ENCODE measurements around the gene ADPRM.
A peak's percentile ranks its signal among the peaks of the same experiment; 100 is the strongest.
"Not testable (repeated sequence)": the region's sequence is repeated elsewhere in the genome, so short reads cannot be mapped to it uniquely, and the experiment has no call there.

Gene ADPRM

GRCh38 chr17:10730247-10730646 is 32.9 kb downstream of the ADPRM start:
- not testable (repeated sequence) for H2BK15ac ChIP-seq (replicated peaks; ENCODE audit: low read depth); H3K18ac ChIP-seq (ENCODE audit: low read length); H3K79me1 ChIP-seq (ENCODE audit: low read length); H4K5ac ChIP-seq (ENCODE audit: low read length); H3K4me1 ChIP-seq (ENCODE audit: control insufficient read depth, low read depth, low read length); H3K23ac ChIP-seq (ENCODE audit: low read length); H3K36me3 ChIP-seq (ENCODE audit: control insufficient read depth, insufficient read depth, low read length); H3K4ac ChIP-seq (ENCODE audit: low read depth, low read length); H3K79me2 ChIP-seq (ENCODE audit: control insufficient read depth, insufficient read depth, low read length); H2BK5ac ChIP-seq (ENCODE audit: low read length); H3K27ac ChIP-seq (ENCODE audit: low read depth, low read length); DNase-seq; H3K27me3 ChIP-seq (ENCODE audit: insufficient read depth, low read length, poor library complexity); H3K4me3 ChIP-seq (ENCODE audit: low read length); H2BK120ac ChIP-seq (ENCODE audit: low read depth, low read length); H2AK5ac ChIP-seq (ENCODE audit: low read length); H4K8ac ChIP-seq (ENCODE audit: low read depth, low read length); H3K4me2 ChIP-seq (ENCODE audit: low read length)
- WGBS (ENCODE audit: extremely low coverage, insufficient coverage, low lambda C conversion rate) = no CpG with 5 or more reads among the region's 15 CpGs
- Histone ChIP-seq H3K9ac (ENCODE audit: low read length) (peak overlapping the region; percentile 68), H3K56ac (ENCODE audit: low read length) (peak overlapping the region; percentile 86)

- Histone ChIP-seq H3K23ac (ENCODE audit: low read length) (no peak overlapping the region), H4K5ac (ENCODE audit: low read length) (no peak overlapping the region)
Observed at GRCh38 chr17:10731408-10731879, 34.0 kb downstream of the ADPRM start.

GRCh38 chr17:10732121-10732520 is 34.7 kb downstream of the ADPRM start:
- H3K4ac ChIP-seq (ENCODE audit: low read depth, low read length); H3K9ac ChIP-seq (ENCODE audit: low read length); H3K79me2 ChIP-seq (ENCODE audit: control insufficient read depth, insufficient read depth, low read length); H3K4me3 ChIP-seq (ENCODE audit: low read length); H3K18ac ChIP-seq (ENCODE audit: low read length); H3K27me3 ChIP-seq (ENCODE audit: insufficient read depth, low read length, poor library complexity); H2BK5ac ChIP-seq (ENCODE audit: low read length); H3K4me2 ChIP-seq (ENCODE audit: low read length); H3K27ac ChIP-seq (ENCODE audit: low read depth, low read length); H2BK15ac ChIP-seq (replicated peaks; ENCODE audit: low read depth); H4K8ac ChIP-seq (ENCODE audit: low read depth, low read length); H3K4me1 ChIP-seq (ENCODE audit: control insufficient read depth, low read depth, low read length); H4K5ac ChIP-seq (ENCODE audit: low read length); H3K79me1 ChIP-seq (ENCODE audit: low read length); H2BK120ac ChIP-seq (ENCODE audit: low read depth, low read length); H3K23ac ChIP-seq (ENCODE audit: low read length); H3K56ac ChIP-seq (ENCODE audit: low read length); H3K36me3 ChIP-seq (ENCODE audit: control insufficient read depth, insufficient read depth, low read length); DNase-seq; H2AK5ac ChIP-seq (ENCODE audit: low read length): not testable (repeated sequence)
- WGBS (ENCODE audit: extremely low coverage, insufficient coverage, low lambda C conversion rate) = no CpG with 5 or more reads among the region's 6 CpGs

More at GRCh38 chr17:10731408-10731879, 34.0 kb downstream of the ADPRM start:
- H3K79me2 ChIP-seq (ENCODE audit: control insufficient read depth, insufficient read depth, low read length) = no peaks in the 10 kb centered on the region
- no peak overlapping the region for H2BK5ac ChIP-seq (ENCODE audit: low read length)
- H3K36me3 ChIP-seq (ENCODE audit: control insufficient read depth, insufficient read depth, low read length) = no peaks in the 10 kb centered on the region
- peak overlapping the region; percentile 8 for H3K18ac ChIP-seq (ENCODE audit: low read length)
- H2AK5ac ChIP-seq (ENCODE audit: low read length) = no peak overlapping the region
- no CpG with 5 or more reads among the region's 6 CpGs for WGBS (ENCODE audit: extremely low coverage, insufficient coverage, low lambda C conversion rate)
- H3K27me3 ChIP-seq (ENCODE audit: insufficient read depth, low read length, poor library complexity) = no peaks in the 10 kb centered on the region
- no peak overlapping the region for H3K56ac ChIP-seq (ENCODE audit: low read length)
- no peak overlapping the region for H3K9ac ChIP-seq (ENCODE audit: low read length)
- no peak overlapping the region for H3K27ac ChIP-seq (ENCODE audit: low read depth, low read length)
- H3K79me1 ChIP-seq (ENCODE audit: low read length) = no peaks in the 10 kb centered on the region
- H4K8ac ChIP-seq (ENCODE audit: low read depth, low read length) = no peak overlapping the region
- no peak overlapping the region for H3K4me2 ChIP-seq (ENCODE audit: low read length)
- H3K4me1 ChIP-seq (ENCODE audit: control insufficient read depth, low read depth, low read length) = no peaks in the 10 kb centered on the region
- H3K4me3 ChIP-seq (ENCODE audit: low read length) = no peak overlapping the region
- no peak overlapping the region for H3K4ac ChIP-seq (ENCODE audit: low read depth, low read length)
- no peak overlapping the region for H2BK120ac ChIP-seq (ENCODE audit: low read depth, low read length)
- no peak for DNase-seq
- no peak overlapping the region for H2BK15ac ChIP-seq (replicated peaks; ENCODE audit: low read depth)

- Histone ChIP-seq H2BK5ac (ENCODE audit: low read length) (no peak overlapping the region), H2BK120ac (ENCODE audit: low read depth, low read length) (no peak overlapping the region), H3K23ac (ENCODE audit: low read length) (no peak overlapping the region), H3K27me3 (ENCODE audit: insufficient read depth, low read length, poor library complexity) (no peaks in the 10 kb centered on the region), H3K4me1 (ENCODE audit: control insufficient read depth, low read depth, low read length) (no peaks in the 10 kb centered on the region), H3K79me2 (ENCODE audit: control insufficient read depth, insufficient read depth, low read length) (no peaks in the 10 kb centered on the region), H3K4me3 (ENCODE audit: low read length) (no peak overlapping the region), H3K79me1 (ENCODE audit: low read length) (no peaks in the 10 kb centered on the region), H3K18ac (ENCODE audit: low read length) (no peak overlapping the region), H2AK5ac (ENCODE audit: low read length) (no peak overlapping the region), H3K56ac (ENCODE audit: low read length) (no peak overlapping the region), H3K4ac (ENCODE audit: low read depth, low read length) (no peak overlapping the region), H3K4me2 (ENCODE audit: low read length) (no peak overlapping the region), H3K9ac (ENCODE audit: low read length) (no peak overlapping the region), H4K8ac (ENCODE audit: low read depth, low read length) (no peak overlapping the region), H2BK15ac (replicated peaks; ENCODE audit: low read depth) (no peak overlapping the region), H3K36me3 (ENCODE audit: control insufficient read depth, insufficient read depth, low read length) (no peaks in the 10 kb centered on the region), H4K5ac (ENCODE audit: low read length) (no peak overlapping the region), H3K27ac (ENCODE audit: low read depth, low read length) (no peak overlapping the region)
- no CpG with 5 or more reads among the region's 3 CpGs for WGBS (ENCODE audit: extremely low coverage, insufficient coverage, low lambda C conversion rate)
- DNase-seq = no peak
Observed at GRCh38 chr17:10733666-10734065, 36.3 kb downstream of the ADPRM start.

- Histone ChIP-seq H3K79me2 (ENCODE audit: control insufficient read depth, insufficient read depth, low read length) (no peaks in the 10 kb centered on the region), H4K8ac (ENCODE audit: low read depth, low read length) (no peak overlapping the region), H3K79me1 (ENCODE audit: low read length) (no peaks in the 10 kb centered on the region), H3K4me3 (ENCODE audit: low read length) (no peak overlapping the region), H2BK120ac (ENCODE audit: low read depth, low read length) (no peak overlapping the region), H2BK15ac (replicated peaks; ENCODE audit: low read depth) (no peak overlapping the region), H3K9ac (ENCODE audit: low read length) (no peak overlapping the region), H3K4me1 (ENCODE audit: control insufficient read depth, low read depth, low read length) (no peaks in the 10 kb centered on the region), H3K18ac (ENCODE audit: low read length) (no peak overlapping the region), H2BK5ac (ENCODE audit: low read length) (no peak overlapping the region), H2AK5ac (ENCODE audit: low read length) (no peak overlapping the region), H3K4me2 (ENCODE audit: low read length) (no peak overlapping the region), H3K27me3 (ENCODE audit: insufficient read depth, low read length, poor library complexity) (no peaks in the 10 kb centered on the region), H4K5ac (ENCODE audit: low read length) (no peak overlapping the region), H3K27ac (ENCODE audit: low read depth, low read length) (no peak overlapping the region), H3K56ac (ENCODE audit: low read length) (no peak overlapping the region), H3K4ac (ENCODE audit: low read depth, low read length) (no peak overlapping the region), H3K36me3 (ENCODE audit: control insufficient read depth, insufficient read depth, low read length) (no peaks in the 10 kb centered on the region), H3K23ac (ENCODE audit: low read length) (no peak overlapping the region)
- WGBS (ENCODE audit: extremely low coverage, insufficient coverage, low lambda C conversion rate) = no CpG with 5 or more reads among the region's 2 CpGs
- DNase-seq = no peak
Observed at GRCh38 chr17:10735251-10735650, 37.9 kb downstream of the ADPRM start.

GRCh38 chr17:10735821-10736220 is 38.4 kb downstream of the ADPRM start:
- Histone ChIP-seq H3K27me3 (ENCODE audit: insufficient read depth, low read length, poor library complexity) (no peaks in the 10 kb centered on the region), H2BK120ac (ENCODE audit: low read depth, low read length) (no peak overlapping the region), H3K4ac (ENCODE audit: low read depth, low read length) (no peak overlapping the region), H3K36me3 (ENCODE audit: control insufficient read depth, insufficient read depth, low read length) (no peaks in the 10 kb centered on the region), H3K18ac (ENCODE audit: low read length) (no peak overlapping the region), H3K23ac (ENCODE audit: low read length) (no peak overlapping the region), H3K4me1 (ENCODE audit: control insufficient read depth, low read depth, low read length) (no peaks in the 10 kb centered on the region), H3K56ac (ENCODE audit: low read length) (no peak overlapping the region), H2BK15ac (replicated peaks; ENCODE audit: low read depth) (no peak overlapping the region), H3K79me1 (ENCODE audit: low read length) (no peaks in the 10 kb centered on the region), H3K27ac (ENCODE audit: low read depth, low read length) (no peak overlapping the region), H3K4me2 (ENCODE audit: low read length) (no peak overlapping the region), H3K4me3 (ENCODE audit: low read length) (no peak overlapping the region), H4K8ac (ENCODE audit: low read depth, low read length) (no peak overlapping the region), H2BK5ac (ENCODE audit: low read length) (no peak overlapping the region), H3K9ac (ENCODE audit: low read length) (no peak overlapping the region), H4K5ac (ENCODE audit: low read length) (no peak overlapping the region), H2AK5ac (ENCODE audit: low read length) (no peak overlapping the region), H3K79me2 (ENCODE audit: control insufficient read depth, insufficient read depth, low read length) (no peaks in the 10 kb centered on the region)
- no CpG with 5 or more reads among the region's 4 CpGs for WGBS (ENCODE audit: extremely low coverage, insufficient coverage, low lambda C conversion rate)
- no peak for DNase-seq

All from mesendoderm (in vitro differentiated cells).